ENCODE results near the gene GAS6. TPM values are rescaled to one million over a fixed set of nuclear protein-coding genes. Genes with fewer than 3 reads are reported as not detected.
"Not testable (repeated sequence)": the region's sequence is repeated elsewhere in the genome, so short reads cannot be mapped to it uniquely, and the experiment has no call there.

The GAS6 gene
- total RNA-seq, 4 donors from 2014 or later: 317 to 697 (median 547) TPM

GRCh38 chr13:113875837-113876281 lies 12.0 kb upstream of the GAS6 start:
- Histone ChIP-seq H3K4me1 (no peaks in the 10 kb centered on the region), H3K27me3 (peaks cover 0 to 5% of the 10 kb centered on the region in 2 donors), H3K27ac (no peak overlapping the region), H3K36me3 (no peaks in the 10 kb centered on the region), H3K9me3 (no peaks in the 10 kb centered on the region), H3K4me3 (no peak overlapping the region)
- TF ChIP-seq CTCF (IDR thresholded peaks at IDR 0.05): no peak
- no peak for TF ChIP-seq POLR2A (IDR thresholded peaks at IDR 0.05)
- TF ChIP-seq EP300 (IDR thresholded peaks at IDR 0.05): no peak
- no peak for DNase-seq (ENCODE audit: low spot score in 2 of 2)
- WGBS, 2 donors: 68 to 72% methylated on average over 11 of the region's 11 CpGs

- Histone ChIP-seq H3K36me3 (no peaks in the 10 kb centered on the region), H3K4me1 (no peaks in the 10 kb centered on the region), H3K9me3 (no peaks in the 10 kb centered on the region), H3K27ac (no peak overlapping the region), H3K4me3 (no peak overlapping the region), H3K27me3 (peaks cover 0 to 5% of the 10 kb centered on the region in 2 donors)
- 85 to 89% methylated on average over 7 to 8 of the region's 8 CpGs for WGBS, 2 donors
- TF ChIP-seq POLR2A (IDR thresholded peaks at IDR 0.05): no peak
- DNase-seq (ENCODE audit: low spot score in 2 of 2): no peak
Observed at GRCh38 chr13:113875429-113875815, 11.5 kb upstream of the GAS6 start.

- no peak for DNase-seq (ENCODE audit: low spot score in 2 of 2)
- WGBS, 2 donors: 82 to 88% methylated on average over 25 of the region's 26 CpGs
- peaks cover 0 to 5% of the 10 kb centered on the region in 2 donors for H3K27me3 ChIP-seq
Observed at GRCh38 chr13:113874579-113875428, 10.9 kb upstream of the GAS6 start.

GRCh38 chr13:113874177-113874576 lies 10.3 kb upstream of the GAS6 start:
- peaks cover 0 to 5% of the 10 kb centered on the region in 2 donors for H3K27me3 ChIP-seq
- no peak overlapping the region for H3K27ac ChIP-seq
- no peak for DNase-seq (ENCODE audit: low spot score in 2 of 2)
- H3K4me3 ChIP-seq: no peak overlapping the region
- H3K9me3 ChIP-seq: no peaks in the 10 kb centered on the region
- no peaks in the 10 kb centered on the region for H3K4me1 ChIP-seq
- WGBS, 2 donors: 90 to 93% methylated on average over 6 to 10 of the region's 10 CpGs
- no peak for TF ChIP-seq EP300 (IDR thresholded peaks at IDR 0.05)
- no peak for TF ChIP-seq POLR2A (IDR thresholded peaks at IDR 0.05)
- no peak for TF ChIP-seq CTCF (IDR thresholded peaks at IDR 0.05)
- no peaks in the 10 kb centered on the region for H3K36me3 ChIP-seq

More at GRCh38 chr13:113874579-113875428, 10.9 kb upstream of the GAS6 start:
- no peaks in the 10 kb centered on the region for H3K4me1 ChIP-seq
- H3K27ac ChIP-seq: no peak overlapping the region
- no peak overlapping the region for H3K4me3 ChIP-seq
- TF ChIP-seq EP300 (IDR thresholded peaks at IDR 0.05) (no peak), CTCF (IDR thresholded peaks at IDR 0.05) (no peak), POLR2A (IDR thresholded peaks at IDR 0.05) (no peak)
- no peaks in the 10 kb centered on the region for H3K9me3 ChIP-seq
- no peaks in the 10 kb centered on the region for H3K36me3 ChIP-seq

GRCh38 chr13:113869263-113869662 lies 5.4 kb upstream of the GAS6 start:
- Histone ChIP-seq H3K27ac (no peak overlapping the region), H3K4me1 (peaks cover 0 to 11% (median 0%) of the 10 kb centered on the region in 4 donors), H3K27me3 (peaks cover 0 to 4% of the 10 kb centered on the region in 2 donors), H3K36me3 (no peaks in the 10 kb centered on the region), H3K4me3 (no peak overlapping the region), H3K9me3 (no peaks in the 10 kb centered on the region)
- WGBS, 2 donors: 86 to 89% methylated on average over 4 of the region's 4 CpGs
- TF ChIP-seq CTCF (IDR thresholded peaks at IDR 0.05): no peak
- no peak for TF ChIP-seq EP300 (IDR thresholded peaks at IDR 0.05)
- no peak for TF ChIP-seq POLR2A (IDR thresholded peaks at IDR 0.05)
- DNase-seq (ENCODE audit: low spot score in 2 of 2): no peak

GRCh38 chr13:113867913-113868312 lies 4.0 kb upstream of the GAS6 start:
- DNase-seq (ENCODE audit: low spot score in 2 of 2); H3K4me3 ChIP-seq; H3K27me3 ChIP-seq; H3K36me3 ChIP-seq; H3K27ac ChIP-seq; H3K9me3 ChIP-seq: not testable (repeated sequence)
- peaks cover 0 to 17% (median 0%) of the 10 kb centered on the region in 4 donors for H3K4me1 ChIP-seq
- WGBS, 2 donors: 82 to 87% methylated on average over 5 of the region's 5 CpGs
